Mesothelial cell of epicardium (in vitro differentiated cells): ENCODE measurements around the gene NUFIP2. TPM values are rescaled to one million over a fixed set of nuclear protein-coding genes. Genes with fewer than 3 reads are reported as not detected.

Source experiments
- DNase-seq, 2 experiments: peaks; one replicate each; pipeline ENCODE4 v3.0.0; 2021; ENCODE audit warnings: low spot score in 2 of 2; ENCODE audit not compliant: unreplicated experiment in 2 of 2
- H3K27ac Mint-ChIP-seq: 2 replicates; pipeline ENCODE4 v1.8.0; 2021; ENCODE audit warnings: mixed read lengths
- H3K27me3 Mint-ChIP-seq: 2 replicates; pipeline ENCODE4 v1.8.0; 2021; ENCODE audit warnings: low read depth, mixed read lengths
- H3K36me3 Mint-ChIP-seq: 2 replicates; pipeline ENCODE4 v1.8.0; 2021; ENCODE audit warnings: mixed read lengths
- H3K4me1 Mint-ChIP-seq: 2 replicates; pipeline ENCODE4 v1.8.0; 2021; ENCODE audit warnings: mixed read lengths
- H3K4me3 Mint-ChIP-seq: 2 replicates; pipeline ENCODE4 v1.8.0; 2021; ENCODE audit warnings: mild to moderate bottlenecking, moderate library complexity, mixed read lengths
- H3K9me3 Mint-ChIP-seq: 2 replicates; pipeline ENCODE4 v1.8.0; 2021; ENCODE audit warnings: mixed read lengths
- total RNA-seq: library from RNA; stranded (reverse); gene quantifications from 3 replicates; pipeline ENCODE4 v1.2.1, GENCODE V29; 2021
- TF ChIP-seq, protein P1 (sequence below): fragments of 200-600 bp; sonication (generic); IDR thresholded peaks from one replicate; pipeline ENCODE4 v1.5.0; 2021; ENCODE audit warnings: antibody characterized with exemption; ENCODE audit not compliant: unreplicated experiment

The NUFIP2 gene
- total RNA-seq, 1 donor from 2014 or later = 59.8 TPM

DNA sequence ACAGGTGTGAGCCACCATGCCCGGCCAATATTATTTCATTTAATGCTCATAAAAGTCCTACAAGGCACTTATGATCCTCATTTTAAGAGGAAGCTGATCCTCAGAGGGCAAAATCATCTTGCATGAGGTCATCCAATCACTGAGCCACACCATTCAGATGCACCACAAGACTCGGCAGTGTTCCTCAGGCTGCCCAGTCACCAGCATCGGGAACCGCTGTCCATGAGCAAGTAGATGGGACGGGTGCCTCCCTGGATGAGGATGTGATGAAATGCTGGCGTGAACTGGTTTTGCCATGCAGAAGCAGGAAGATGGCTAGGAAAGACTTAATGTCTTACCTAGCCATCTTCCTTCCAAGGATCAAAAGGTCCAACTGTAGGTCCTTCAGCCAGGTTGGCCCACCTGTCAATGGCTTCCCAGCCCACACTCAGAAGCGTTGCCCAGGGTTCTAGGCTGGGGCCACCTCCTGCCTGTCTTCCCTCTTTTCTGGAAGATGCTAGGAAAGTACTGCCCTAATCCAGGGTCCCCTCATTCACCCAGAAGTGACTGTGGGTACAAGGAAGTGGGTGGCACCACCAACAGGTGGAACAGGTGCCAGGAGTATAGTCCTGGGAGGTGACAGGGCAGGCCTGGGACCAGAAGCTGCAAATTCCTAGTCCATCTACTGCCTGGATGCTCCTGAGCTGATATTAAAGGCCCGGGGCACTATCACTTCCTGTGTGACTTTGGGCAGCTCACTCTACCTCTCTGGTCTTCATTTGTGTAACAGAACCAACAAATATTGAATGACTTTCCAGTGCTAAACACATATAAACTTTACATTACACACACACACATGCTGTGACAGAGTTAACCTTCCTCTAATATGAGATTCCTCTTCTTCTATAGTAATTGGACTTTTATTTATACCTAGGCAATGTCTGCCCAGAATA lies 79.5 kb downstream of the NUFIP2 start:
- Mint-ChIP-seq H3K27ac (no peak overlapping the region), H3K27me3 (no peaks in the 10 kb centered on the region), H3K36me3 (no peaks in the 10 kb centered on the region), H3K4me1 (peaks cover 3% of the 10 kb centered on the region), H3K4me3 (no peak overlapping the region), H3K9me3 (no peaks in the 10 kb centered on the region)
- TF ChIP-seq, protein P1, sequence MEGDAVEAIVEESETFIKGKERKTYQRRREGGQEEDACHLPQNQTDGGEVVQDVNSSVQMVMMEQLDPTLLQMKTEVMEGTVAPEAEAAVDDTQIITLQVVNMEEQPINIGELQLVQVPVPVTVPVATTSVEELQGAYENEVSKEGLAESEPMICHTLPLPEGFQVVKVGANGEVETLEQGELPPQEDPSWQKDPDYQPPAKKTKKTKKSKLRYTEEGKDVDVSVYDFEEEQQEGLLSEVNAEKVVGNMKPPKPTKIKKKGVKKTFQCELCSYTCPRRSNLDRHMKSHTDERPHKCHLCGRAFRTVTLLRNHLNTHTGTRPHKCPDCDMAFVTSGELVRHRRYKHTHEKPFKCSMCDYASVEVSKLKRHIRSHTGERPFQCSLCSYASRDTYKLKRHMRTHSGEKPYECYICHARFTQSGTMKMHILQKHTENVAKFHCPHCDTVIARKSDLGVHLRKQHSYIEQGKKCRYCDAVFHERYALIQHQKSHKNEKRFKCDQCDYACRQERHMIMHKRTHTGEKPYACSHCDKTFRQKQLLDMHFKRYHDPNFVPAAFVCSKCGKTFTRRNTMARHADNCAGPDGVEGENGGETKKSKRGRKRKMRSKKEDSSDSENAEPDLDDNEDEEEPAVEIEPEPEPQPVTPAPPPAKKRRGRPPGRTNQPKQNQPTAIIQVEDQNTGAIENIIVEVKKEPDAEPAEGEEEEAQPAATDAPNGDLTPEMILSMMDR = no peak
- DNase-seq = no peak

DNA sequence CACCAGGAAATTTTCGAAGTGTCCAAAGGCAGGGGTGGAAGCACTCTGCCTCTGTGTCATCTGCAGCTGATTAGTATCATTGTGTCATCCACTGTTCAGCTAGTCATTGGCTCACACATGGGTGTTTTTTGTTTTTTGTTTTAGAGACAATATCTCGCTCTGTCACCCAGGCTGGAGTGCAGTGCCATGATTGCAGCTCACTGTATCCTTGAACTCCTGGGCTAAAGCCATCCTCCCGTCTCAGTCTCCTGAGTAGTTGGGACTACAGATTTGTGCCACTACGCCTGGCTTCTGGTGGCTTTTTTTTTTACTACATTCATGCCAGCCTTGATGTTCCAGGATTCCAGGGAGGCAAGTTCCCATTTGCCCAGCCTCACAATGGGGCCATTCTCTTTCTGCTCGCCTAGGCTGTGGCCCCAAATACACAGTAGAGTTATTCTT lies 81.2 kb downstream of the NUFIP2 start:
- no peak for DNase-seq
- Mint-ChIP-seq H3K27ac (no peak overlapping the region), H3K9me3 (no peaks in the 10 kb centered on the region), H3K4me1 (no peaks in the 10 kb centered on the region), H3K36me3 (no peaks in the 10 kb centered on the region), H3K27me3 (no peaks in the 10 kb centered on the region), H3K4me3 (no peak overlapping the region)
- TF ChIP-seq, protein P1 = no peak

DNA sequence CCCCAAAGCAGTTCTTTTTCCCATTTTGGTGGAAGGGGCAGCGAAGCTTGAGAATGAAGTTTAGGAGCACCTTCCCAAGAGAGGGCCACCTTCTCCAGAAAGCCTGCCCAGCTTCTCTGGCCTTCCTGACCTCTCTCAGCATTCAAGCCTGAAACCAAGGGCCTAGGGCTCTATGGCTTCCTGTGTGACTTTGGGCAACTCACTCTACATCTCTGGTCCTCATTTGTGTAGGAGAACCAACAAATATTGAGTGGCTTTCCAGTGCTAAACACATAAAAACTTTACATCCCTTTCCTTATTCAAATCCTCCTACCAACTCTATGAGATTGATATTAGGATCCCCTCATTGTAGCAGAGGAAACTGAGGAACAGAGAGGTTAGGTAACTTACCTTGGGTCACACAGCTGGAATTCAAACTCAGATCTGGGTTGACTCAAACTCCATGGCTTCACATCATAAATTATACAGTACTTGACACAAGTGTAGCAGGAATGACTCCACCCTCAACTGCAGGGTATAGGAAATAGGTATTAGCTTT lies 81.8 kb downstream of the NUFIP2 start:
- Mint-ChIP-seq H3K4me3 (no peak overlapping the region), H3K4me1 (no peaks in the 10 kb centered on the region), H3K36me3 (no peaks in the 10 kb centered on the region), H3K9me3 (no peaks in the 10 kb centered on the region), H3K27me3 (no peaks in the 10 kb centered on the region), H3K27ac (no peak overlapping the region)
- no peak for DNase-seq
- TF ChIP-seq, protein P1 = no peak

DNA sequence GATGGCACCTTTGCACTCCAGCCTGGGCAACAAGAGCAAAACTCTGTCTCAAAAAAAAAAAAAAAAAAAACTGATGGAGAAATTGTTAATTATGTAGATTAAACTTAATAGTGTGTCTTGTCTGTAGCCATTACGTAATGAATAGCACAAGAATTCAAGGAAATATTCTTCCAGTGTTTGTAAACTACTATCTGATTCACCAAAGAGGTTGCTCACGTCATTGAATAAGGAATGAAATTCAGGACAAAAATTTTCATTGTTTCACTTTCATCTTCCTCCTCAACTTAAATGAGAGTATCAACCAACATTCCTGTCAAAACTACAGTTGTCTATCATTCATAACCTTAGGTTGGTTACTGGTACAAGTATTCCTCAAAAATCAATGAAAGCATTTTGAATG lies 83.1 kb downstream of the NUFIP2 start:
- H3K4me3 Mint-ChIP-seq = no peak overlapping the region
- TF ChIP-seq, protein P1 = no peak
- no peak for DNase-seq
- H3K36me3 Mint-ChIP-seq = no peaks in the 10 kb centered on the region
- no peaks in the 10 kb centered on the region for H3K4me1 Mint-ChIP-seq
- H3K27ac Mint-ChIP-seq = no peak overlapping the region
- H3K27me3 Mint-ChIP-seq = no peaks in the 10 kb centered on the region
- no peaks in the 10 kb centered on the region for H3K9me3 Mint-ChIP-seq

DNA sequence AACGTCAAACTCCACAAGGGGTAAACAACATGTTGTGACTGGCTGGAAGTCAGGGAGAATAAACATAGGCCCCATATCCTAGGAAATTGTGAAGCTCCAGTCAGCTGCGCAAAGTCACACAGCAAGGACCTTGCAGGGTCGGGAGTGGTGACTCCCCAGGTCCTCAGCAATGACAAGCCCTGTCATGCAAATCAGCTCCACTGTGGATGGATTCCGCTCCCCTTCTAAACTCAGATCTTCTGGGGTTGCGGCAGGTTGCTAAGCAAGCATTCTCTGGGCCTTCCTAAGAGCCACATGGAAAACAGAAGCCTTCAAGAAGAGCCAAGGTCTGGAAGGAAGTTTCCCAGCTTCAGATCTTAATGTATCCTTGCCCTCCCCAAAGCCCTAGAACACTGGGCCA lies 84.9 kb downstream of the NUFIP2 start:
- Mint-ChIP-seq H3K36me3 (no peaks in the 10 kb centered on the region), H3K27me3 (peaks cover 3% of the 10 kb centered on the region), H3K27ac (no peak overlapping the region), H3K4me1 (no peaks in the 10 kb centered on the region), H3K4me3 (no peak overlapping the region), H3K9me3 (no peaks in the 10 kb centered on the region)
- TF ChIP-seq, protein P1 = no peak
- no peak for DNase-seq
